WI38 (cell line): Measurements from ENCODE around the gene DLGAP1.
"Not testable (repeated sequence)": the region's sequence is repeated elsewhere in the genome, so short reads cannot be mapped to it uniquely, and the experiment has no call there.

Source experiments
- H3K4me3 ChIP-seq: 2 replicates; pipeline ENCODE4 v1.5.1; 2011; ENCODE audit warnings: low read depth, mild to moderate bottlenecking, control low read depth, low read length
- CTCF ChIP-seq: IDR thresholded peaks from 2 replicates; pipeline ENCODE4 v1.5.1; 2012; ENCODE audit warnings: low read depth, mild to moderate bottlenecking, control low read depth, low read length

The DLGAP1 gene

DNA sequence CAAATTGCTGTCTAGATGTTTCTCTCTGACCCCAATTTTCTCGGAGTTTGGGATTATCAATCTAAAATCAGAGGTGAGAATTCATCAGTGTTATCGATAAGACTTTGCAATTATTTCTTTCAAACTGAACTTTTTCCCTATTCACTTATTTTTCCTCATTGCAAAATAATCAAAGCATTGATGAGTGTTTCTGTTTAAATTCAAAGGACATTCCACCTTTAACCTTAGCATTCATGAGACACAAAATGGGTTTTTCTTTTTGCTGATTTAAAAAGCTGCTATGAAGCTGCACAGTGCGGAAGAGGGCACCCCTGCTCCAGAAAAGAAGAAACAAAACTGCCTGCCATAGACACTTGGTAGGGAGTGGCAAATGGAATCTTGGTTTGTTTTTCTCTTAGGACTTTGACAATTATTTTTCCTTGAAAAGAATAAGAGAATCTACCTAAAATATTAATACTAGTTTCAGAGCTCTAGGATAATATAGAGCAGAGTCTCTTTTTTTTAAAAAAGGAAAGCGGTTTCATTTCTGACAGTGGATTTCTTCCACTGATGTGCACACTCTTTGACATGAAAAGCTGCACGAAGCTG lies 801.8 kb downstream of the DLGAP1 start:
- TF ChIP-seq CTCF = no peak
- peak overlapping the region; percentile 41 for H3K4me3 ChIP-seq

GRCh38 chr18:3652380-3653262 lies 802.5 kb downstream of the DLGAP1 start:
- H3K4me3 ChIP-seq = peak overlapping the region; percentile 41
- TF ChIP-seq CTCF = no peak

DNA sequence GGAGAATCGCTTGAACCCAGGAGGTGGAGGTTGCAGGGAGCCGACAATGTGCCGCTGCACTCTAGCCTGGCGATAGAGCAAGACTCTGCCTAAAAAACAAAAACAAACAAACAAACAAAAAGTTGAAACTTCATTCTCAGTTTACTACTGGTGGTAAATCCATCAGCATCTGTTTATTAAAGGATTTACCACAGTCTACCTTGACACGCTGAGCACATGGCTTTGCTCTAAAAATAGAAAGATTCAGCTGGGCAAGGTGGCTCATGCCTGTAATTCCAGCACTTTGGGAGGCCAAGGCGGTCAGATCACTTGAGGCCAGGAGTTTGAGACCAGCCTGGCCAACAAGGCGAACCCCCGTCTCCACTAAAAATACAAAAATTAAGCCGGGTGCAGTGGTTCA lies 803.8 kb downstream of the DLGAP1 start:
- H3K4me3 ChIP-seq = no peak overlapping the region

GRCh38 chr18:3650521-3651042 lies 804.5 kb downstream of the DLGAP1 start:
- not testable (repeated sequence) for H3K4me3 ChIP-seq

More for the DNA sequence above, 803.8 kb downstream of the DLGAP1 start:
- TF ChIP-seq CTCF = no peak

DNA sequence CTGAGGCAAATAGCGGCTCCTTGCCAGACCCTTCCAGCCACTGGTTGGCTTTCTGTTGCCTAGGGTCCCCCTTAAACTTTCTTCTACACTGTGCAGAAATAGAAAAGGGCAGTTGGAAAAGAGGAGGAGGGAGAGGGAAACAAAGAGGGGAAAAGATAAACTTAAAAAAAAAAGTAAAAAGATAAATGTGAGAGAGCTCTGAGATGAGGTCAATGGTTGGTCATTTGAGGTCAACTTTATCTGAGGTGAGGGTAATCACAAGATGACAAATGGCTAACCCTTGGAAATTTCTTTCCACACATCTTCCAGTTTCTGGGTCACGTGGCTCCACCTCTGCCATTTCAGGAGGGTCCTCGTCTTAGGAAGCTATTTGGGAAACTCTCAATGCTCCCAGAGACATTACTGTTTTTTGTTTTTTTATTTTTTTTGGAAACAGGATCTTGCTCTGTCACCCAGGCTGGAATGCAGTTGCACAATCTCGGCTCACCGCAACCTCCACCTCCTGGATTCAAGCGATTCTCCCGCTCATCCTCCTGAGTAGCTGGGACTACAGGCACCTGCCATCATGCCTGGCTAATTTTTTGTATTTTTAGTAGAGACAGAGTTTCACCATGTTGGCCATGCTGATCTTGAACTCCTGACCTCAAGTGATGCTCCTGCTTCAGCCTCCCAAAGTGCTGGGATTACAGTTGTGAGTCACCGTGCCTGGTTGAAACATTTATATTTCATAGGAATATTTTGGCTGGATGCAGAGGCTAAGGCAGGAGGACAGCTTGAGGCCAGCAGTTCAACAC lies 805.3 kb downstream of the DLGAP1 start:
- peak overlapping the region; percentile 34 for H3K4me3 ChIP-seq
- TF ChIP-seq CTCF = no peak

DNA sequence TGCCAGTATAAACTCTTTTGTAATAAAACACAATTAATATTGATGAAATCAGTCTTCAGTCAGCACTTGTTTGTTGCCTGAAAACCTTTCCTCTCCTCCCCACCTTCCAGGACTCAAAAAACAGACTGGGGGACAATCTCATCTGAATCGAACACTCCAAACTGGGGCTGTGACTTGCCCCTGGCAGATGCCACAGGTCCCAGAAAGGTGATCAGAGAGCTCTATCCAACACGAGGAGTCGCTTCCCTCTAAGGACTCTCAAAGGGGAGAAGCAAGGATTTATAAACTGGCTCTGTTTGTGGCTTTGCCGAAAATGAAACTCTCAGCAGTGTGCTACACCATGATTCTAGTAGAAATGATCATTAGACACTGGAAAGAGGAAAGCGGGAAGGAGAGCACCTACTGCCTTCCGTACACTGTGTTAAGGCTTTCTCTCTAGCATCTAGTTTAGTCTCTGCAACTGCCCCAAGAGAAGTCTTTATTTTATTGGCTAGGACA lies 805.9 kb downstream of the DLGAP1 start:
- no peak for TF ChIP-seq CTCF
- H3K4me3 ChIP-seq = peak overlapping the region; percentile 34

GRCh38 chr18:3648641-3649040 lies 806.5 kb downstream of the DLGAP1 start:
- no peak overlapping the region for H3K4me3 ChIP-seq
- no peak for TF ChIP-seq CTCF
